HS-5 (cell line): ENCODE data around the gene RASAL2.
"Not testable (repeated sequence)": the region's sequence is repeated elsewhere in the genome, so short reads cannot be mapped to it uniquely, and the experiment has no call there.

Source experiments
- DNase-seq: peaks from one replicate; pipeline ENCODE4 v3.0.0-alpha.2; 2012; ENCODE audit warnings: low read depth

Gene RASAL2

DNA sequence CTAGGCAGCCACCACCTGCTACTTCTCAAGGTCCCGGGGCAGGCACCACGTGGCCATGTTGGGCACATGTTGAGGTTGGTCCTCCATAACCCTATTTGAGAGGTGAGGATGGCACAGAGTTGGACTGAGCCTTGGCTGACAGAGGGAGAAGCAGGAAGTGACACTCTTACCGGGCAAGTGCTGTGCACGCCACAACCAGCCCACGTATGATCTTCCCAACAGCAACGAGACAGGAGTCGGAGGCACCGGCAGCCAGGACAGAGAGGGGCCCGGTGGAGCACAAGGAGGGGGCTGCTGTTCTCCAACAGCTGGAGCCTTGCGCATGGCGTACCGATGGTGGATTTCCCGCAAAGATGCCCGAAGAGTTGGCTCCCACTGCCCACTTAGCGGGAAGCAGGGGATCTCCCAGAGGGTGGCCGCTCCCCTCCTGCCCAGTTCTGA lies 399.4 kb downstream of the RASAL2 start:
- no peak for DNase-seq

DNA sequence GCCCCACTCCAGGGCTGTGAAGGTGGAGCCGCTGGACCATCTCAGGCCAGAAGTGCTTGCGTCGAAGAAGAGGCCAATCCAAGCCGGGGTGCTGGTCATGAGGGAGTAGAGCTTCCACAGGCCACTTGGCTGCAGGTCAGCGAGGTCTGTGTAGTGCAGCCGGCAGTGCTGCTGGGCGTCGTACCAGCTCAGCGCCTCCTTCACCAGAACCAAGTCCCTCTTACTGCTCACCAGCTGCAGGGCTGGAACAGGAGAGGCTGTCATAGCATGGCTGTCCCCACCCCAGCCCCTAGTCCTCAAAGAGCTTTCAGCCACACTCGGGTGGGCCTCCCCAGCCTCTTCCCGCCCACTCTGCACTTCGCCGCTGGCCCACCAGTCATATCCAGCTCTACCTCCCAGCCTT lies 400.7 kb downstream of the RASAL2 start:
- no peak for DNase-seq

DNA sequence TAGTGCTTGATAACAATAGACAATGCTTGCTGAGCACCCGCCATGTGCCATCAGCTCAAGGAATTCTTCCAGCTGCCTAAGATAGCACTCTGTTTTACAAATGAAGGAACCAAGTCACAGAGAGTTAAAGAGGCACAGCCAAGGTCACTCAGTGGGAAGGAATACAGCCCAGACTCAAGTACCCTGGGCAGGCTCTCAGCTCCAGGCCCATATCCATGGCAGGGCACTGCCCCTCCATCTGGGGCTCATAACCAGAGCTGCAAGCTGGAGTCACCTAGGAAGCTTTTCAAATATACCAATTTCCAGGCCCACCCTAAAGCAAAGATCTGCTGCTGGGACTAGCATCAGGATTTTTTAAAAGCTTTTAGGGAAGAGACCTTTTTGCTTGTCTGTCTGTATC lies 401.3 kb downstream of the RASAL2 start:
- no peak for DNase-seq

DNA sequence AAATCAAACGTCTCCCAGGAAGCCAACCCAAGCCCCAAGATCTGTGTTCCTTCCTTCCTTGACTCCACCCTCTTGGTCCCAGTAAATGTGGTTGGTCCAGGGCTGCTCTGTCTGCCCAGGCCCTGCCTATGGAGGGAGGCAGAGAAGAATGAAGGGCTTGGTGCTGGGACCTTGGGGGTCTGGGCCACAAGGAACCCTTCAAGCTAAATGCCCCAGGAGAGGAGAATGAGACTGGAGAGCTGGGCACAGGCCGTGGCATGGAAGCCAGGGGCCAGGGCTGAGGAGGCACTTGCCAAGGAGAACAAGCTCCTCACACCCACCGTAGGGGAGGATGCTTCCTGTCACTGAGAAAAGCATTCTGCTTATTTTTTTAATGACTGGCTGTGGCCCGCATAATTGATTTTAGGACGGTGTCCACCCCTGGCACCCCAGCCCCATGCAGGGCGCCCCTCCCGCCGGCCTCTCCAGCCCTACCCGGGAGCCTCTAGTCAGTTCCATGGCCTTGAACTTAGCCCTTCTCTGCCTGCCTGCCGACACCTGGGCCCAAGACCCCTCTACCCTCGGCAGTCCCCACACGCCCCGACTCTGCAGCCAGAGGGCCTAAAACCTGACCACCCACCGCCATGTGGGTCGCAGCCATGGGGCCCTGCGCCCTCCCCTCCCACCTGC lies 402.0 kb downstream of the RASAL2 start:
- no peak for DNase-seq

DNA sequence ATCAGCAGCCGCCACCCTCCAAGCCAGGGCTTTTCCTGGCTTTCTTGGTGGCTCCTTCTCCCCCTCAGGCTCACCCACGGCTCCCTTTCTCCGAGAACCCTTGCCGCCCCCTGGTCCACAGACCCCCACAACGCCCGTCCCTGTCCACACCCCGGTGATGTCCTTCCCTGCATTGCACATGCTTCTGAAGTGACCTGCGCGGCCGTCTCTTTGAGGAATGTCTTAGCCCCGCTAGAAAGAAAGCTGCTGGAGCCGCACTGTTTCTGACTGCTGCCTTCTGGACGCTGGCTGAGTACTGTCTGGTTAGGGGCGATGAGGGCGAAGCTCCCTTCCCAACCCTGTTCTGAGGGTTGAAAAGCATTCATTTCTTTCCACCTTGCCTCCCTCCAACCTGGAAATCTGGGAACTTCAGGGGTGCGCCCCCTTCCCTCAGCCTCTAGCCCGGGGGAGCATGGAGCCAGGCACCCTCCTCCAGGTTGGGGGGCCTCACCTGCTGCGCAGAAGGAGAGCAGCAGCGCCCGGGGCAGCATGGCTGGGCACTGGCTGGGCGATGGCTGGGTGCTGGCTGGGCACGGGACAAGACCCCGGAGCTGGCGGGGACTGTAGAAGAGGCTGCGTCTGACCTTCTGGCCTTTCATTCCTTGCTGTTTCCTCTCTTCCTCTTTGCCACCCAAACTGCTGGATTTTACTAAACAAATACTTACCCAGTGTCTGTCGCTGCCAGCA lies 402.7 kb downstream of the RASAL2 start, which contains the start of gene CLEC20A:
CLEC20A (minus strand) TSS at position 555 of the 726 bp plus-strand sequence; CDS start at position 530, 25 bp downstream.
- no peak for DNase-seq

DNA sequence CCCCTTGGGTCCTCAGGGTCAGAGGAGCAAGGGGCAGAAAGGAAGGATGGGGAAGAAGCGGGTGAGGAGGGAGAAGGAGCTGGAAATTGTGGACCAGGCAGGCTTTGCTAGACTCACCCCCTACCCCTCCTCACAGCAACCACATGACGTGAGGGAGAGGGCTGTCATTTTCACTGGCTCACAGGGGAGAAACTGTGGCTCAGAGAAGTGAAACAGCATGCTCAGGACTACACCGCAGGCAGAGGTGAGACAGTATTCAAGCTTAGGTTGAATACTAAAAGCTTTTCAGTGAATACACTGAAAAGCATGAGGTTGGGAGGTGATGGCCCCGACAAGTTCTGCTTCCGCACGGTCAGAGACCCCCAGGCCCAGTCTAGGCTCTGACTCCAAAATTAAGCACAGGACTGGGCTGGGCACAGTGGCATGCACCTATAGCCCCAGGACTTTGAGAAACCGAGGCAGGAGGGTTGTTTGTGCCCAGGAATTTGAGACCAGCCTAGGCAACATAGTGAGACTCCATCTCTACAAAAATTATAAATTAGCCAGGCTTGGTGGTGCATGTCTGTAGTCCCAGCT lies 404.1 kb downstream of the RASAL2 start:
- no peak for DNase-seq

DNA sequence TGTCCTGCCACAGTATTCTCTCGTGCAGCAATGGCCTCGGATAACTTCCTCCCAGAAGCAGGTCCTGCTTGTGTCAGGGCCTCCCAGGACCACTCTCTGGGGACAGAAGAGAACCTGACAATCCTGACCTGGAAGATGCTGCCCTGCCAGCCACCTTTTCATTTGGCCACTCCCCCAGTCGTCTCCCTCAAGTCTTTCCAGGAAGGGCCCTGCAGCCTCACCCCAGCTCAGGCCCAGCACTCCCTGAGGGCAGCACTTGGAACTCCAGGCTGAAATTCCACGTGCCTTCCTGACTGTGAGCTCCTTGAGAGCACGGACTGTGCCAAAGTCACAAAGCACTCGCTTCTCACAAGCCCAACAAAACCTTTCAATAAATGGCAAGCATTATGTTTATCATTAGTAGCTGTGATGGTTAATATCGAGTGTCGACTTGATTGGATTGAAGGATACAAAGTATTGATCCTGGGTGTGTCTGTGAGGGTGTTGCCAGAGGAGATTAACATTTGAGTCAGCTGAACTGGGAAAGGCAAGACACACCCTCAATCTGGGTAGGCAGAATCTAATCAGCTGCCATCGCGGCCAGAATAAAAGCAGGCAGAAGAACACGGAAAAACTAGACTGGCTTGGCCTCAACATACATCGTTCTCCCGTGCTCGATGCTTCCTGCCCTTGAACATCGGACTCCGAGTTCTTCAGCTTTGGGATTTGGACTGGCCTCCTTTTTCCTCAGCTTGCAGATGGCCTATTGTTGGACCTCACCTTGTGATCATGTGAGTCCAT lies 405.2 kb downstream of the RASAL2 start:
- DNase-seq, result no peak

DNA sequence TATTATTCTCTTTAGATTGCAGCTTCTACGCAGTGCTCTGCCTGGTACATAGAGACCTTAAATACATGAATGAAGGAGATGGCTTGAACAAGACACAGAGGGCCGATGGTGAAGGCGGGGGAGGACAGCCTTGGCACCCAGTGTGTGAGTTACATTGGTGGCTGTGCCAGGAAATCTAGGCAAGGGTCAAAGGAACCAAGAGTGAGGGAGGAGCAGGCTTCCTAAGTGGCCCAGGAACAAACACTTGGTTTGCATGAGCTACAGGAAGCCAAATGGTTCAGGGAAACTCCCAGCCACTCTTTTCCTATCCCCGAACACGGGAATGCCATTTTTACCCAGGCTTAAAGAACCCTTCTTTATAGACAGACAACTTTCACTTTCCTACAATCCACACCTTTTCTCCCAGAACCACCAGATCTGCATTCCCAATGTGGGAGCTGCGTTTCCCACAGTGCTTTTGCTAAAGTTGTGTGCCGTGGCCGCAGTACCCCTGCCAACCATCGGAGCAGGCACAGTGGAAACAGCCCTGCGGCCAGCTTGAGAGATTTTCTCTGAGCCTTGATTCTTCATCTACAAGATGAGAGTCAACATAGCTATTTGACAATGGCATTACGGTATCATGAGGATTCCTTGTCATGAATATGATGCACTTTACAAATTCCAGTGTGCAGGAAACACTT lies 406.3 kb downstream of the RASAL2 start:
- DNase-seq, result no peak

DNA sequence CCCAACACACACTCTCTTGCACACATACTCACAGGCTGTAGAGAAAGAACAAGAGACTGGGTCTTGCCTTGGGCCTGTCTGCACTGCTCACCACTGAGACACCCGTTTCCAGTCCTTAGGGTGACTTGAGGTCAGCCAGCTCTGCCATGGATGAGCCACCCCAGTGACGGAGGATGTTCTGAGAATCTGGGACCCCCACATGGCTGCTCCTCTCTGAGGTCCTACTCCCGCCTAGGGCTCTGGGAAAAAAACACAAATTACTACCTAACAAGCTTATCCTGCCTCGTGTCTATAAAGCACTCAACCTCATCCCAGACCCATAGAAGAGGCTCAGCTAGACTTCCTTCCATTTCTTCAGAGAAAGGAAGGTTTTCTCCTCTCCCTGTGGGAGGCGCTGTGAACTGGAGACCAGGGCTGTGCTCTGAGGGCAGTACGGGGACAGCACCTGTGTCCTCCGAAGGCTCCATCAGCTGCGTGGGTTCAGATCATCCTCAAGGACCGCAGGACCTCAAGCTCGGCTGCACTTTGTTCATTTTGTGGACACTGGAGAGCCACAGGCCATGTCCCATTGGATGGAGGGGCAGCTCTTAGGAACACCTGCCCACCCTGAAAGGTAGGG lies 407.1 kb downstream of the RASAL2 start:
- DNase-seq, result no peak

DNA sequence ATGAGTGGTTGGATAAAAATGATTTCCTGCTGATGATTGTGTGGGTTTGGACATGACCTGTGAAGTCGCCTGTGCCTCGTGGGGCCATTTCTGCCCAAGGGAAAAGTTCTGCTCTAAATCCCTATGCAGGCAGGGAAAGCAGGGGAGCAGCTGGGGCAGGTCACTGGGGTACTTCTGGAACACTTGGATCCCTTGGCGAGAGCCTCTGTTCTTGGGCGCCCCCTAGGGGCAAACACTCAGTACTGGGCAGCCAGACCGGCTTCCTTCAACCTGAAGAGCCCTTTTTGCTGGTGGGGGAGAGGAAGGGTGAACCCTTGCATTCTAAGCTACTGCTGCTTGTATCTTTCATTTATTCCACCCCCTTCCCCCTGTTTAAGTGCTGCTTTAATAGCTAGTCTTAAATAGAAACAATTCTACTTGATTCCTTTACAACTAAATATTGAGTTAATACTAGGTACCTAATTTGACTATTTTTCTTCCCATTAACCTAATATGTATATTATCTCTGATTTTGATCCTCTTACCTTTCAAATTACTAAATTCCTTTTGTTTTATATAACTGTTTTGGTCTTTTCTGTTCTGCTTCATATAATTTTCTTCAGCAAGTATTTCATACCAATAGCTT lies 407.9 kb downstream of the RASAL2 start:
- peak; percentile 23 for DNase-seq

DNA sequence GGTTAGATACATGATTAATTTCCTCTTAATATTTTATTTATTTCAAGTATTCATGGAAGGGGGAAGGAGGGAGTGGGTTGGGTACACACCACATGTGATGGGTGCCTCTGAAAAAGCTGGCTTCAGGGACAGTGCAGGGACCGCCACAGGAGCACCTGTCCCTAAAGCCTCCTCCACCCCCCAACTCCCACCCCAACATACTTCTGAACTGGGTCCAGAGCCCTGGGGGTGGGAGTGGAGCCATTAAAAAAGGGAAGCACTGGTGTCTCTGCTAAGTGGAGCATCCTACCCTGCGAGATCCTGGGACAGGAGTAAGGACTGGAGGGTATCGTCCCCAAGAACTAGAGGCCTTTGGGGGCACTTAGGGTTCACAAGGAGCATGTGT lies 408.4 kb downstream of the RASAL2 start:
- DNase-seq, result no peak

DNA sequence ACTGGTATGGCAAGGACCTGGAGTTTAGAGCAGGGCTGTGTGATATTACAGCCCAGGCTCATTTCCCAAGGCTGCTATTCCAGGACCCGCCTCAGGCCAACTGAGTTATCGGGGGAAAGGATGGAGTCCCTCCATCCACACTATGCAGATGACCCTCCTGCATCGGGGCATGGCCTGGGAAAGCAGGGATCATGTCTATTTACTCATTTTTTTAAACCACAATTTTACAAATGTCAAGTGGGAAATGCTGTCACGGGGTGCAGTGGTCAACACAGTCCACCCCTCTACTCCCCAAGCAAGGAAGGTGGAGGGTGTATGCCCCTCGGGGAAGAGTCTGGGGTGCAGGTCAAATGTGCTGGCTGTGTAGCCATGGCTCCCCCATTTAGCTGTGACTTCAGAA lies 409.0 kb downstream of the RASAL2 start:
- DNase-seq, result no peak

DNA sequence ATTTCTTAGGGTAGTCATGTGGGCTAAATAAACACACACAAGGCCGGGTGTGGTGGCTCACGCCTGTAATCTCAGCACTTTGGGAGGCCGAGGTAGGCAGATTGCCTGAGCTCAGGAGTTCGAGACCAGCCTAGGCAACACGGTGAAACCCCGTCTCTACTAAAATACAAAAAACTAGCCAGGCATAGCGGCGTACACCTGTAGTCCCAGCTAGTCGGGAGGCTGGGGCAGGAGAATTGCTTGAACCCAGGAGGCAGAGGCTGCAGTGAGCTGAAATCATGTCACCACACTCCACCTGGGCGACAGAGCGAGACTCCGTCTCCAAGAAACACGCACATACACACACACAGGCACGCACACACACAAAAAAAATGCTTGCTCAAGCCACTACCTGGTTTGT lies 409.4 kb downstream of the RASAL2 start:
- DNase-seq, result not testable (repeated sequence)

DNA sequence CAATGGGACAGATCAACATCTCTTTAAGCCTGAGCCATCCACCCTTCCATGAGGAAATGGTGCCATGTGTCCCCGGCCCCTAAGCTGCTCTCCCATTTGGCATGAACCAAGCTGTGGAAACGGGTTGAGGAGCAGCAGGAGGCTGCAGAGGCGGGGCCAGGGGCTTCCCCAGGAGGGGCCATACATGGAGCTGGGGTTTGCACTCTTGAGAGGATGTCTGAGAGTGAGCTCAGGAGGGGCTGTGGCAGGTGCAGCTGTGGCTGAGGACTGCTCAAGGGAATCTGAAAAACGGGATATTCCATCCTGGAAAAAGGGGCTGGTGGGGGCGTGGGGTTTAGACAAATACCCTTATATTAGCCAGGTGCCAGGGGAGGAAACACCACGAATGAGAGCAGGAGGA lies 409.9 kb downstream of the RASAL2 start:
- no peak for DNase-seq

DNA sequence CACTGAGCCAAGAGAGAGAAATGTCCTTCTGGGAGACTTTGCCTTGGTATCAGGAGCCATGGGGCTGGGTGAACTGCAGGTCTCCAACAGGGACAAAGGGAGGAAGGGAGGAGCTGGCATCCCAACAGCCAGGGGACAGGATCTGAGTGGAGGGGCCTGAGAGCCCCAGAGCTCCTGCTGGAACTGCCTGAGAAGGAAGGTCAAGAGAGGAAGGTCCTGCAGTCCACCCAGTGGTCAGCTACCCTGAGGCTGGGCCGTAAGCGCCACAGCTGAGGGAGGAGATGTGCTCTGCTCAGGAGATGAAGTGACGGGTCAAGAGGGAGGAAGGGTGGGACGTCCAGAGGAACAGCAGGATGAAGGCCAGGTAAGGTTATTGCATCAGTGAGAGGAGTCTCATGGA lies 410.4 kb downstream of the RASAL2 start:
- DNase-seq, result no peak

DNA sequence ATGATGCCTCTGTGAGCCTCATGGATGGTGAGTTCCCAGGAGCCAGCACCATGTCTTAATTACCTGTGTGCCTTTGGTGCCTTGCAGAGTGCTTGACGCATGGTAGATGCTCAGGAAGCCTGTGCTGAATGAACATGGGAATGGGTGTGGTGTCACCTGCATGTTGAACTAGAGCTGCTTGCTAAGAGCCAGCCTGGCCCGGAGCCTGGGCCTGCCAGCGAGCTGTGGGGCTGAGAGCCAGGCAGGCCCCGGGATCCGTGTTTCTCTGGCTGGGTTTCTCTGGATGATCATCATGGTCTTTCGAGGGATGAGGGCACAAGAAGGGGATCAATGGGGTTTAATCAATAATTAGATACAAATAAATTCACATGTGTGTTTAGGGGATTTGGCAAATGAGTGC lies 412.3 kb downstream of the RASAL2 start:
- no peak for DNase-seq

DNA sequence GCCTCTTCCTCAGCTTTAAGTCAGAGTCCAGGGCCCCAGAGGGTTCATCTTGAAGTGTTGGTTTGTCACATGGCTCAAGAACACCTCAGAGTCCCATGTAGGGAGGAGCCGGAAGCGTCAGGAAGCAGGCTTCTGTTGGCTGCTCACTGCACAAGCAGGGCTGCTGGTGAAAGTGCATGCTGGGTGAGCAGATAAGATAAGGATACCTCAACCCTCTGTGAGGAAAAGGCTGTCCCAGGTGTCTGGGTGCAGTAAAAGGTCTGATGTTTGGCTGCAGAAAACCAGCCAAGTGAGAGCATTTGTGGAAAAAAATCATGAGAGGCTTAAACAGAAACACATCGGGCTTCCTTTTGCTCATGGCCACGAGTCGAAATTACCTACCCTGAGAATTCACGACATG lies 412.8 kb downstream of the RASAL2 start:
- no peak for DNase-seq

DNA sequence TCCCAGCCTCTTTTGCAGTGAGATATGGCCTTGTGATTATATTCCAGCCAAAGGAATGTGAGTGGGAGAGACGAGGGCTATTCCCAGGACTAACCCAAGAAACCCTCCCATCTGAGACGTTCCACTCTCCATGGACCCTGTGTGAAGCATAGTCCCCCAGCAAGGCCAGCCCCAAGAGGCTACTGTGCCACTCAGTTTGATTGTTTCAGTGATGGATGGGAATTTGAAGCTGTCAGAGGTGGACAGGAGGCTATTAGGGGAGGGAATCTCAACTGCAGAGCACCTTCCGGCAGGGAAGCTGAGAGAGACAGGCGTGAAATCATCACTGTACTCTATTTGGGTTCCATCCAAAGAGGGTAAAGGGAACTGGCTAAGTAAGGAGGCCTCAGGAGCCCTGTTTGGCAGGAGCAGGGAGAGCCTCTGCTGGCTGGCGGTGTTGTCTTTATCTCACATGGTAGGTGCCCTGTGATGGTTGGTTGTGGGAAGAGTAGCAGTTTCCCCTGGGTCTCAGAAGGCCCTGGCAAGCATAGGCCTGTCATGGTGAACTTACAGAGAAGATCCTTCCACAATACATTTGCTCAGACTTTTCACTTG lies 415.6 kb downstream of the RASAL2 start:
- no peak for DNase-seq

DNA sequence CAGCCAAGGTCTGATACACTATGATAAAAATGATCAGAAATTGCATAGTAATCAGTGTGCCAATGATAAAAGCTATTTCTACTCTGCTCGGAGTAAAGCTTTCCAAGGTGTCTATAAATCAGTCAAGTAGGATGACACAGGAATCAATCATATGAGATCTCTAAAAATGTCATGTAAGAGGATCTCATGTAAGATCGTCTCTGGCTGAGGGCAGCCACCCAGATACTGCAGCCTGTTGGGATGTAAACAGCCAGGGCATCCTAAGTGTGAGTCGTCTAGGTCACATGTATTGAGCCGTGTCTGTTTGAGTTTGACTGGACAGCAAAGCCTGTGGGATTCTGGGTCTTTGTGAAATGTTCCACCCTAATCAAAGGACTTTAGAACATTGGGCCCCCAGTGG lies 416.3 kb downstream of the RASAL2 start:
- DNase-seq, result no peak

DNA sequence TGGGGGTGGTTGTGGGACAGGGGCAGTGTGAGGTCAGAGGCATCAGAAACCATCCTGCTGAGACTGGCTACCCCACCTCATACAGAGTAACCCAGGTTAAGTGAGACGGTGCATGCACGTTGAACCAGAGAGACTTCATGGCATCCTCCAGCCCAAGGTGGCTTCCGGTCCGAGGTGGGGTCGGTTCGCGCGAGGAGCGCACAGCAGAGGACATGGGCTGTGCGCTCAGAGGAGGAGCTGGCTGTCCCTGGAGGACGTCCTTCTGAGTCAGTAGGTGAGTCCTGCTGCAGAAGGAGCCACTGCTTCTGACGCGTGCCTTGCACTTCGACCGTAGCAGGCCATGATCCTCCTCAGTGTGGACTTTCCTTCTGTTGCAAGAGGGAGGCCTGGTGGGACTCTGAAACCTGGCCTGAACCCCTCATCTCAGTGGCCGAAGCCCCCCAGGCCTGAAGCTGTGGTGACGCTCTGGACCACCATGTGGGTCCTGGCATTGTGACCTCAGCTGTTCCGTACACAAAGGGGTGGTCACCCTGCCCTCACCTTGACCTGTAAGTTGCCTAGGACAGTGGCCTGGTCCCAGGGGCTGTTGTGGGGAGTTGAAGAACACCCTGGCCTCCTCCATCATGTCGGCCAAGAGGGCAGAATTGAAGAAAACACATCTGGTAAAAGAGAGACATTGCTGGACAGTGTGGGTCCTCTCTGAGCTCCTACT lies 418.8 kb downstream of the RASAL2 start, which contains the start of gene TEX35:
TEX35 (plus strand) TSS at position 544 of the 712 bp plus-strand sequence; CDS start at position 624, 80 bp downstream.
- DNase-seq, result no peak
